Sigmoid colon (tissue), 7 donors: ENCODE data around the gene UGP2. TPM values are rescaled to one million over a fixed set of nuclear protein-coding genes. Genes with fewer than 3 reads are reported as not detected.

Experiments
- polyA plus RNA-seq, 3 donors: library from polyadenylated mRNA; stranded (reverse); fragments of 200-250 nt; gene quantifications; one replicate each; pipeline ENCODE4 v1.2.3, GENCODE V29; 2013
- small RNA-seq, 3 donors: library from RNA; depleted of rRNA; stranded (forward); fragments of <200 nt; gene quantifications; one replicate each; pipeline ENCODE3, GENCODE V24; 2016
- total RNA-seq, 4 donors: library from RNA; depleted of rRNA; stranded (reverse); fragments of >200 nt; gene quantifications; one replicate each; pipeline ENCODE4 v1.1.0, GENCODE V29; 2016
- donor health status: healthy with polysubstance abuse.
- donor health status: Bipolar disorder and iron deficiency.
- donor health status: healthy.

Gene UGP2
- total and polyA plus RNA-seq, 7 donors, result 132 to 809 (median 195) TPM

Small RNAs within 50 kb of the gene (small RNA-seq; reads per million reads assigned to genes)
- gene RF01293, result 0 reads per million in 3 donors

Other genes starting within 250 kb of the UGP2 start
- 10 to 100 TPM; 24.9 to 27.5 (median 27.2) TPM for gene VPS54, start 177.5 kb downstream of the UGP2 start, total RNA-seq
- gene VPS54, start 177.5 kb downstream of the UGP2 start, polyA plus RNA-seq, result 10 to 100 TPM in 2 of 3 donors, 1 to 10 TPM in 1; 9.7 to 11.2 (median 10.2) TPM